ENCODE results near the gene WWOX. TPM values are rescaled to one million over a fixed set of nuclear protein-coding genes. Genes with fewer than 3 reads are reported as not detected.

The WWOX gene
- total and polyA plus RNA-seq, 2 of the 4 experiments (the other 2 are of a cell fraction) = 2.7 to 5.4 TPM

DNA sequence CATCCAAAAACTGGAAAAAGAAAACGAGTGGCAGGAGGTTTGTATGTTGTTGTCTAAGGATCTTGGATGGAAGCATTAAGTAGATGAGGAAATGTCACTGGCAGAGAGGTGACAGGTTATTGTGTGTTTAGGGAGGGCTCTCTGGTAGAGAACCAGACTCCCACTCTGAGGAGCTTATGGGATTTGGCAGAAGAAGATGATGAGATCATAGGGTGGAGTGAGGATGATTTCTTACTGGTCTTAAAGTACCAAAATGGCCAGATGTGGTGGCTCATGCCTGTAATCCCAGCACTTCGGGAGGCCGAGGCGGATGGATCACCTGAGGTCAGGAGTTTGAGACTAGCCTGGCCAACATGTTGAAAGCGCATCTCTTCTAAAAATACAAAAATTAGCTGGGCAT, 9.0 kb downstream of the WWOX start:
- ATAC-seq (ENCODE audit: low read depth) (no peak), DNase-seq (no peak)
- H3K56ac ChIP-seq (ENCODE audit: extremely low read depth, insufficient read depth, low read length) = no peak overlapping the region
- H3K4ac ChIP-seq (ENCODE audit: low read depth, low read length) = no peak overlapping the region
- no peak overlapping the region for H3K4me2 ChIP-seq (ENCODE audit: low read depth, low read length)
- no peak overlapping the region for H2BK120ac ChIP-seq (ENCODE audit: low read depth, low read length)
- H2AFZ ChIP-seq (replicated peaks; ENCODE audit: low read length, poor library complexity) = no peak overlapping the region
- H3K4me3 ChIP-seq (ENCODE audit: insufficient read depth, low read depth, low read length) = no peak overlapping the region
- H3K18ac ChIP-seq (ENCODE audit: low read depth, low read length) = no peak overlapping the region
- H3K14ac ChIP-seq (replicated peaks; ENCODE audit: low read depth, low read length) = no peak overlapping the region
- H4K20me1 ChIP-seq (ENCODE audit: insufficient read depth, low read length) = no peaks in the 10 kb centered on the region
- intact Hi-C loops (cut with micrococcal nuclease) (no loop called here), dilution Hi-C loops (cut with HindIII; ENCODE audit: low sequenced_read_pairs, unreplicated experiment) (no loop called here), in situ Hi-C loops (cut with MboI; ENCODE audit: low sequenced_read_pairs) (no loop called here)
- no peak overlapping the region for H2BK5ac ChIP-seq (ENCODE audit: low read depth, low read length, poor library complexity, severe bottlenecking)
- no peak overlapping the region for H2AK9ac ChIP-seq (replicated peaks; ENCODE audit: low read depth, low read length, poor library complexity)
- H2BK20ac ChIP-seq (ENCODE audit: low read depth, low read length) = no peak overlapping the region
- no peaks in the 10 kb centered on the region for H3K36me3 ChIP-seq (ENCODE audit: control insufficient read depth, insufficient read depth, low read length)
- CTCF ChIA-PET = no interaction called here
- no peak overlapping the region for H4K91ac ChIP-seq (ENCODE audit: insufficient read depth, low read depth, low read length)
- H3K79me1 ChIP-seq (ENCODE audit: low read depth in 1 of 2, low read length in 2 of 2) = no peaks in the 10 kb centered on the region
- H4K5ac ChIP-seq (ENCODE audit: low read depth, low read length) = no peak overlapping the region
- no peaks in the 10 kb centered on the region; the same call in 1 of the 2 replicates for H3K9me1 ChIP-seq (ENCODE audit: insufficient read depth, low read length)
- H4K8ac ChIP-seq (ENCODE audit: low read depth in 2 of 2, low read length in 2 of 2) = no peak overlapping the region
- BruUV-seq (replicated peaks) = no TSS peak
- TF ChIP-seq POLR2A (IDR thresholded peaks at IDR 0.05; ENCODE audit: low read depth, low read length) (no peak), SMC3 (IDR thresholded peaks at IDR 0.05; ENCODE audit: low read depth, low read length) (no peak), NFE2L2 (IDR thresholded peaks at IDR 0.05; ENCODE audit: low read depth, low read length) (no peak), MXI1 (IDR thresholded peaks at IDR 0.05; ENCODE audit: borderline replicate concordance, low read depth, low read length) (no peak), RAD21 (IDR thresholded peaks at IDR 0.05; ENCODE audit: low read length) (no peak), CHD1 (IDR thresholded peaks at IDR 0.05; ENCODE audit: low read depth, low read length) (no peak), BHLHE40 (IDR thresholded peaks at IDR 0.05; ENCODE audit: low read depth, low read length) (no peak), RFX5 (IDR thresholded peaks at IDR 0.05; ENCODE audit: low read depth, low read length) (no peak), CEBPB (IDR thresholded peaks at IDR 0.05; ENCODE audit: low read depth, low read length) (no peak), RCOR1 (IDR thresholded peaks at IDR 0.05; ENCODE audit: insufficient replicate concordance, low read length) (no peak), FOS (IDR thresholded peaks at IDR 0.05; ENCODE audit: low read depth, low read length) (no peak)
- TF ChIP-seq, protein P1, sequence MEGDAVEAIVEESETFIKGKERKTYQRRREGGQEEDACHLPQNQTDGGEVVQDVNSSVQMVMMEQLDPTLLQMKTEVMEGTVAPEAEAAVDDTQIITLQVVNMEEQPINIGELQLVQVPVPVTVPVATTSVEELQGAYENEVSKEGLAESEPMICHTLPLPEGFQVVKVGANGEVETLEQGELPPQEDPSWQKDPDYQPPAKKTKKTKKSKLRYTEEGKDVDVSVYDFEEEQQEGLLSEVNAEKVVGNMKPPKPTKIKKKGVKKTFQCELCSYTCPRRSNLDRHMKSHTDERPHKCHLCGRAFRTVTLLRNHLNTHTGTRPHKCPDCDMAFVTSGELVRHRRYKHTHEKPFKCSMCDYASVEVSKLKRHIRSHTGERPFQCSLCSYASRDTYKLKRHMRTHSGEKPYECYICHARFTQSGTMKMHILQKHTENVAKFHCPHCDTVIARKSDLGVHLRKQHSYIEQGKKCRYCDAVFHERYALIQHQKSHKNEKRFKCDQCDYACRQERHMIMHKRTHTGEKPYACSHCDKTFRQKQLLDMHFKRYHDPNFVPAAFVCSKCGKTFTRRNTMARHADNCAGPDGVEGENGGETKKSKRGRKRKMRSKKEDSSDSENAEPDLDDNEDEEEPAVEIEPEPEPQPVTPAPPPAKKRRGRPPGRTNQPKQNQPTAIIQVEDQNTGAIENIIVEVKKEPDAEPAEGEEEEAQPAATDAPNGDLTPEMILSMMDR (conservative IDR thresholded peaks at IDR 0.05; ENCODE audit: low read depth, low read length) = no peak
- TF ChIP-seq, protein P2, sequence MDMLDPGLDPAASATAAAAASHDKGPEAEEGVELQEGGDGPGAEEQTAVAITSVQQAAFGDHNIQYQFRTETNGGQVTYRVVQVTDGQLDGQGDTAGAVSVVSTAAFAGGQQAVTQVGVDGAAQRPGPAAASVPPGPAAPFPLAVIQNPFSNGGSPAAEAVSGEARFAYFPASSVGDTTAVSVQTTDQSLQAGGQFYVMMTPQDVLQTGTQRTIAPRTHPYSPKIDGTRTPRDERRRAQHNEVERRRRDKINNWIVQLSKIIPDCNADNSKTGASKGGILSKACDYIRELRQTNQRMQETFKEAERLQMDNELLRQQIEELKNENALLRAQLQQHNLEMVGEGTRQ (IDR thresholded peaks at IDR 0.05; ENCODE audit: low read depth, low read length) = no peak
- no peak overlapping the region for H2BK15ac ChIP-seq (ENCODE audit: low read depth, low read length)
- no peaks in the 10 kb centered on the region for H3K27me3 ChIP-seq (ENCODE audit: control insufficient read depth, insufficient read depth, low read length)
- no peaks in the 10 kb centered on the region for H3K9me3 ChIP-seq (ENCODE audit: control insufficient read depth, insufficient read depth, low read length)
- H3K9ac ChIP-seq (ENCODE audit: low read depth, low read length) = no peak overlapping the region
- POLR2A ChIA-PET (ENCODE audit: unreplicated experiment) = no interaction called here
- 91% methylated on average over 4 of the region's 5 CpGs; no CpG with 5 or more reads in 1 of the 2 experiments for WGBS, 2 experiments (ENCODE audit: extremely low coverage in 2 of 2, insufficient read length in 1 of 2)
- H3K4me1 ChIP-seq (ENCODE audit: control insufficient read depth, insufficient read depth, low read length) = peaks cover 3% of the 10 kb centered on the region; the same call in 1 of the 2 replicates
- no peak overlapping the region for H3K27ac ChIP-seq (ENCODE audit: insufficient read depth, low read length)
- no peak overlapping the region for H3K23ac ChIP-seq (ENCODE audit: low read depth, low read length)
- no peak overlapping the region for H2AK5ac ChIP-seq (ENCODE audit: low read depth, low read length)
